IPS-NIHi11 (cell line): Measurements from ENCODE around the gene TBCD.
"Not testable (repeated sequence)": the region's sequence is repeated elsewhere in the genome, so short reads cannot be mapped to it uniquely, and the experiment has no call there.

Source experiments
- DNase-seq: peaks from one replicate; pipeline ENCODE4 v3.0.0; 2012; ENCODE audit warnings: mixed read lengths, low spot score

Gene TBCD

GRCh38 chr17:82940226-82941020, 188.6 kb downstream of the TBCD start:
- no peak for DNase-seq

DNA sequence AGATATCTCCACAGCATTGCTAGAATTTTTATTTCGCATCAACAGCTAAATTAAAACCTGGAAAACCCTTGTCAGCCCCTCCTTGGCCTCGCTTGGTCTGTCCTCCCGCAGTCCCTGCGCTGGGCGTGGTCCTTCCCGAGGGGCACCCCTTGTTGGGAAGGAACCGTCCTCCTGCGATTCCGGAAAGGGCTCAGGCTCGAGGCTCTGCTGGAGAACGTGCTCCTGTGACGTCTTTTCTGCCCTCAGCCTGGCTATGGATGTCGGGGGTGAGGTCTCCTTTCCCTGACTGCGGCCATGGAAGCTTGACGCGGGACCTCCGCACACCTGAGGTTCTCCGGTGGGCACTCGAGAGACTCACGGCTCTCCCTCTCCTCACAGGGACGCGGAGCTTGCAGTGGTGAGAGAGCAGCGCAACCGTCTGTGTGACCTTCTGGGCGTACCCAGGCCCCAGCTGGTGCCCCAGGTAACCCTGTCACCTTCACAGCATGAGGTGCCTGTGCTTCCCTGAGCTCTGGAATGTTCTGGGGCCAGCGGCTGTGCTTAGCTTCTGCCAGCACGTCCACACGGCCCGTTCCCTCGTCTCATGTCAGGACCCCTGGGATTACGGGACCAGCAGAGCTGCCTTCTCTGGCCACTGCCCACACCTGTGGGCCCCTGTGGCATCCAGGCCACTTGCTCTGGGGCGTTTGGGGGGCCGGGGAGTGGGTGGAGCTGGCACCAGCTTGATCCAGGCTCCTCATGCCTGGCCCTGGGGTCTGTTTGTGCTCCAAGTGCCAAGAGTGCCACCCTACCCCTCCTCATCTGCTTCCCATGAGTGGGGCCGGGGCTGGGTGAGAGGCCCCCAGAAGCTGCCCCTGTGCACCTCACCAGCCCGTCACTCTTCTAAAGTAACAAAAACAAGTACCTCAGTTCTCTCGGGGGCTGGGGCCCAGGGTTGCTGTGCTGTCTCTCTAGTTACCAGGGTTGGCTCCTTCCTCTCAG, 189.4 kb downstream of the TBCD start:
- DNase-seq = no peak

DNA sequence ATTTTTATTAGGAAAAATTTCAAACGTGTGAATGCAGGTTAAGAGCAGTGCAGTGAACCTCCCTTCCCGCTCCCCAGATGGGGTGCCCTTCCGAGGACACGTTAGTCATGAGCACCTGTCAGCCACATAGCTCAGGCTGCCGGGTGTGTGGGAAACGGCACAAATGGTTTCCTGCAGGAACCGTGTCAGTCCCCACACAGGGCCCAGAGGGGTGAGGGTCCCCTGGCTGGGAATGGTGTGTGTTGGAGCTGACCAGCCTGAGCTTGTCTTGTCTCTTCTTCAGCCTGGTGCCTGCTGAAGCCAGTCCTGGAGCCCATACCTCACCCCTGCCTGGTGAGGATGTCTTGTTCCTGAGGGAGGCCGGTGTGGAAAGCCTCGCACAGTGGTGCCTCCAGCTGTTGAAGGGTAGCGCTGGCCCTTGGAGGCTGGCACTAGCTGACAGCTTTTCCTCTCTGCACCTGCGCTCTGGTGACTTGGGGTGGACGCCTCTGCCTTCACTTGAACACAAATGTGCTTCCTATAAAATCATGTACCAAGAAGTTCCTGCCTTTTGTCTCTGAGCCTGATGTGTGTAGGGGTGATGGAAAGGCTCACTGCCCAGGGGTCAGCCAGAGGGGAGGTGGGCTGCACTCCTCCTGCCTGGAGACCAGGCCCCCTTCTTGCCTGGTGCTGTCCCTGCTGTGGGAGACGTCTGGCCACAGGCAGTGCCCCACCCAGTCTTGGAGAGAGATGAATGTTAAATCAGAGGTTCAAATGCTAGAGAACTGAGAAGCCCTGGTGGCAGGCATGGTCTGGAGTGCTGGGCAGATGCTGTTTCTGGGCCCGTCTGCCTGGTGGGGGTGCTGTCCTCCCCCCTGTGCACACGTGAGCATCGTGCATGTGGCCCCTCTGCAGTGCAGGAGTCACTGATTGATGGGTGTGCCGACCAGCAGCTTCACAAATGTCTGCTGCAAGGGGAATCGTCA, 190.6 kb downstream of the TBCD start:
- no peak for DNase-seq

DNA sequence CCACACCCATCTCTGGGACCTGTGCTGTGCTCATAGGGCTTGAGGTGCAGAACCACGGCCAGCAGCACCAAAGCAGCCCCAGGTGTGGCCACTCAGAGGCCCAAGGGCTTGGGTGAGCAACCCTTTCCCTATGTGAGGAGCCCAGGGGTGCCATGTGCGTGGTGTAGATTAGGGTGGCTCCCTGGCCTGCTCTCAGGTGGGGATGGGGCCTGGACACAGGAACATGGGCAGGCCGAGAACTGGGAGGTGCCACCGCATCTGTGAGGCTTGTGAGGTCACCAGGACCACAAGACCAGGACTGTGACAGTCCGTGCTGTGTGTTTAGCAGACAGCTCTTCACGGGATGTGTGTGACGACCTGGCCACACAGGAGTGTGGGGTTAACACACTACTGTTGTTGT, 191.5 kb downstream of the TBCD start:
- no peak for DNase-seq

- DNase-seq = no peak
These were observed 191.9 kb downstream of the TBCD start for GRCh38 chr17:82943751-82944150.

DNA sequence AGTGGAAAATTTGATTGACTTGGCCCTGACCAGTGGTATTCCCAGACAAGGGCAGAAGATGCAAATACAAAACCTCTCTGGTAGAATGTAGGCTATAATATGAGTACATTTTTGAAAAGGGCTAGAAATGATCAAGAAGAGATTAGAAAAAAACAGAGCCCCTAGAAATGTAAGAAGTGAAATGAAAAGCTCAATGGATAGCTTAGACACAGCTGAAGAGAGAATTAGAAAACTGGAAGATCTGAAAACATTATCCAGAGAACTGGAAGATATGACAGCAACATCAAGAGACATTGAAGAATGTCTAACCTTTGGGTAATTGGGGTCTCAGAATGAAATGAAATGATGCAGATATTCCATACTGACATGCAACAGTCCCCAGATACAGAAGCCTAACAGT, 193.1 kb downstream of the TBCD start:
- DNase-seq = no peak

DNA sequence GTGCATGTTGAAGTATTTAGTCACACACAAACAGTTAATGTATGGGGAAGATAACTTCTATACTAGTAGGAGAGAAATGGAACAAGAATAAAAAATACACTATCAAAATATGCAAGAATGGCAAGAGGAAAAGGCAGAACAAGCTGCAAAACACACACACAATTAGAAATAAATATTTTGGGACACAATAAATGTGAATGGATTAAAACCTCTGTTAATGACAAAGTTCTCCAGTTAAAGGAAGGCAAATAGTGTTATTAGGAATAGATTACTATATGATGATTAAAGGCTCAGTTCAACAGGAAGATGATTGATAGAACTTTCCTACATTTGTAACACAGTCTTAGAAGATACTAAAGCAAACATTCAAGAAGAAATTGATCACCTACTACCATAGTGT, 194.2 kb downstream of the TBCD start:
- DNase-seq = no peak

DNA sequence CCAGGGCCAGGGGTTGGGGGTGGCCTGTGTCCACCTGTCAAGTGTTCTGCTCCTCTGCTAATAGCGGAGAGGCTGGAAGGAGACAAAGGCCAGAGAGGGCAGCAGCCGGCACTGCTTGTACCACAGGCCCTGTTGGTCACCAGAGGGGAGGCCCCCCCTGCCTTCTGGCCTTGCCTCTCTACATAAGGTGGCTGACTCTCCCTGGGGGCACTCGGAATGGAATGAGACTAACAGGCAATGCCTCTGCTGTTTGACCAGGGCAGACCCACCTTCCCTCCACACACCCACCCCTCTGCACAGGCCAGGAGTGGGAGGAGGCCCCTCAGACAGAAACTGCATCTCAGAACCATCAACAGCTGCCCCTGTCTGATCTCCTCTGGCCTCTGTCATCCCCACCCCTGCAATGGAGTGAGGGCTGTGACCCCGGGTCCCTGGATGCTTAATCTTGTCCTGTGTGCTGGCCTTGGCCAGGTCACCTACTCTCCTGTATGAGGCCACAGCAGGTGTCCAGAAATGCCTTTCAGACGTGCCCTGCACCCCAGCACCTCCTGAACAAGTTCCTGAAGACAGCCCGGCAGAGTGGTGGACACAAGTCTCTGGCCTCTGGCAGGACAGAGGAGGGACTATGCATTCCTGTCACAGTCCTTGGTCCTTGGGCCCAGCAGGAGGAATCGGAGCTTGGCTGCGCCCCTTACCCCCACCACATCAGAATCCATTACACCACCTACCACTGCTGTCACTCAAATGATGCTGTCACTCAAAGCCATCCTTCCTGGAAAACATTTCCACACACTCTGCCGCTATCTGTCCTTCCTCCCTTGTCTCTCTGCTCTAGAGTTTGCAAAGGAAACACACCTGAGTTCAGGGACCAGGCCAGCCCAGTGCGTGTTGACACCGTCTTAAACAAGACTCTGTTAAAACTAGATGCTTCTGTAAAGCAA, 195.5 kb downstream of the TBCD start:
- no peak for DNase-seq

GRCh38 chr17:82948081-82948511, 196.2 kb downstream of the TBCD start:
- DNase-seq = no peak

DNA sequence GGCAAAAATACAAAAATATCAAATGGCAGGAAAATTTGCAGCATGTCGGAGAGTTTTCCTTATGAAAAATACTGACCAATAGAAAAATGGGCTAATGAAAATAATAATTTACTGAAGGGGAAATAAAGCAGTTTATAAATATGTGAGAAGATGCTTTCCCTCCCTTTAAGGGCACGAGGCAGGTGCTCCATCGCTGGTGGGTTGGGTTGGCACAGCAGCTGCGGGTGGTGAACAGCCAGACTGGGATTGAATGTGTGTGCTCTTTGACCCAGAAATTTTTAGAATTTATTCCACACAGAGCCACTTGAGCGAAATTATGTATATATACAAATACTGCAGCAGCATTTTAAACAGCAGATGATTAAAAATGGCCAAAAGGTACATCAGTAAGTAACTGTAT, 197.1 kb downstream of the TBCD start:
- no peak for DNase-seq

DNA sequence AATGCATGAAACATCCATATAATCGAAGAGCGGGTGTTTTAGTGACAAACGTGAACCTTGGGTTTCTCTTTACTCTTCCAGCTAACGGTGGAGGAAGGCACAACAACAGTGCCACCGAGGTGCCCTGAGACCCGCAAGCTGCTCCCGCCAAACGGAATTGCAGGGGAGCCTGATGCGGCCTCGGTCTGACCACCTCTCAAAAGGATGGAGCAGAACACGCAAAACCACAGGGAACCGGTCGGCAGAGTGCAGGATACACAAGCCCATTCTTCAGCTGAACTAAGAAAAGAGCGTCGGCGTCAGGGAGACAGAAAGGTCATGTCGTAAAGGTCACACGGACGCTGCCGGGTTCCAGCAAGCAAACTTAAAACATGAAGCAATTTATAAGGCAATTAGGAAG, 197.5 kb downstream of the TBCD start:
- DNase-seq = no peak

DNA sequence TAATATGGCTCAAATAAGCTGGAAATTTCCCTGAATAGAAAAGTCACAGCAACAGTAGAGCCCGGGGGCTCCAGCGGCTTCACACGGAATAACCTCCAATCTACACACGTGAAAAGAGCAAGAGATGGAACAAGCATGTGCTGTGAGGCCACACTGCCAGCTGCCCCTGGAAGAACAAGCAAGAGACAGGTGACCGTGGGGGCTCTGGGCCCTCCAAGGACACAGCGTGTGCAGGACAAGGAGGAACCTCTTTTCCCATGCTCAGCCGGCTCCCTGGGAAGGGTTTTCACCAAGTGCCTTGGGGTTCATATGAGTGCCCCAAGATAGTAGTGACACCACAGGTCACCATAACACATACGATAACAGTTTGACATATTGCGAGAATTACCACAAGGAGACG, 198.1 kb downstream of the TBCD start:
- DNase-seq = no peak

DNA sequence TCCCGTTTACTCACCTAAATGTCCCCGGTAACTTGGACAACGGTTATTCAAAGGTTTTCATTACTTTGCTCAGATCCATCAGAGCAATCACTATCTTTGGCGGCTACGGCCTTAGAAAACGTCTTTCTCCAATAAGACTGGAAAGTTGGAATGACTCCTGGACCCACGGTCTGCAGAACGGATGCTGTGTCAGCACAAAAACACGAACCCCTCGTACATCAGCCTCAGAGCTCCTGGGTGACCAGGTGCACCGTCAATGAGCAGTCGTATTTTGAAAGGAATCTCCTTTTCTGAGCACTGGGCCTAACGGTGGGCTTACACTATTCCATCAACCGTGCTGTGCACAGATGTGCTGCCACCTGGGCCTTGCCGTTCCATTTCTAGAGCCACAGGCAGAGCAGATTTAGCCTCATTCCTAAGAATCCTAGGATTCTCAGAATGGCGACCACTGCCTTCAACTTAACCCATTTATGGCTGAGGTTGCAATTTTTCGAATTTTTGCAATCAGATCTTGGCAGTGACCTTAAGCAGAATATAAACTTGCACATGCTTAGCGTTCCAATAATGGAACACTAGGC, 198.7 kb downstream of the TBCD start:
- no peak for DNase-seq

- DNase-seq = no peak
These were observed 200.2 kb downstream of the TBCD start for GRCh38 chr17:82952019-82952418.

GRCh38 chr17:82955106-82955505, 203.2 kb downstream of the TBCD start:
- DNase-seq = not testable (repeated sequence)

GRCh38 chr17:82955627-82956026, 203.8 kb downstream of the TBCD start:
- DNase-seq = not testable (repeated sequence)

DNA sequence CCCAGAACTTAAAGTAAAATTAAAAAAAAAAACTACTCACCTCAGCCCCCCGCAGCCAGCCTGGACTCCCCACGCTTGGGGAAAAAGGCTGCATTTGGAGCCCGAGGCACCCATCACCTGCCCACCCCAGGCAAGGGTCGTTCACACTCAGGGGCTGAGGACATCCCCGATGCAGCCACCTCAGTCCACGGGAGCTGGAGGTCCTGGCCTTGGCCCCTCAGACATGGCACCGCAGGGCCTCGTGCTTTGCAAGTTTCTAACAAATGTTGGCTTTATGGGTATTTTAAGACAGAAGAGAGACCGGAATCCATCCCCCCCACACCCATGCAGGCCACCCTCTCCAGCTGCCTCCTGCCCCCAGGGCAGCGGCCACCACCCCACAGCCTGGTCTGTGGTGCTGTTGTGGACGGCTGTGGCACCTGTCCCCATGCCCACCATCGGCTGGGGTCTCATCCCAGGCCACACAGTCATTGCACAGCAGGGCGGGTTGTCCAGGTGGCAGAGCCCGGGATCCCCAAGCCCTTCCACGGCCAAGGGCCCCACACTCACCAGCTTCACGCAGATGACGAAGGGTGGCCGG, 204.4 kb downstream of the TBCD start:
- DNase-seq = no peak

GRCh38 chr17:82956726-82957468, 205.0 kb downstream of the TBCD start:
- DNase-seq = no peak

DNA sequence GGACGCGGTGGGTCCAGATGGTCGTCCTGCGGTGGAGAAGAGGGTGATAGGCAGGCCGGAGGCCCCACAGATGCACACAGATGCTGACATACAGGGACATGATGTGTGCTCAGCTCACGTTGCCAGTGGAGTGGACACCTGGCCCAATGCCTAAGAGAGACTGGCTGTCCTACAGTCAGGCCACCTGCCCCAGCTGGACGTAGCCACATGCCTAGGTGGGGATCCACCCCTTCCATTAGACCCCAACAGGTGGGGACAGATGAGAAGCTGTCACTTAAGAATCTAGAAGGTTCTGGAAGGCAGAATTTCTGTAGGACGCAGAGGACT, 205.6 kb downstream of the TBCD start:
- no peak for DNase-seq
